Measurements from ENCODE around the gene DSCAML1.

The DSCAML1 gene

GRCh38 chr11:117720061-117720511, 76.9 kb downstream of the DSCAML1 start:
- DNase-seq (ENCODE audit: low spot score): no peak

GRCh38 chr11:117719480-117719879, 77.5 kb downstream of the DSCAML1 start:
- DNase-seq (ENCODE audit: low spot score): no peak

- DNase-seq (ENCODE audit: low spot score): no peak
These were observed 79.3 kb downstream of the DSCAML1 start for GRCh38 chr11:117717485-117718314.

- no peak for DNase-seq (ENCODE audit: low spot score)
These were observed 80.2 kb downstream of the DSCAML1 start for GRCh38 chr11:117716521-117717440.

- DNase-seq (ENCODE audit: low spot score): no peak
These were observed 81.2 kb downstream of the DSCAML1 start for GRCh38 chr11:117715801-117716200.

GRCh38 chr11:117713538-117713991, 83.5 kb downstream of the DSCAML1 start:
- no peak for DNase-seq (ENCODE audit: low spot score)

GRCh38 chr11:117712530-117712929, 84.5 kb downstream of the DSCAML1 start:
- no peak for DNase-seq (ENCODE audit: low spot score)

GRCh38 chr11:117711331-117711730, 85.7 kb downstream of the DSCAML1 start:
- DNase-seq (ENCODE audit: low spot score): no peak

- no peak for DNase-seq (ENCODE audit: low spot score)
These were observed 86.8 kb downstream of the DSCAML1 start for GRCh38 chr11:117710211-117710610.

- DNase-seq (ENCODE audit: low spot score): no peak
These were observed 90.6 kb downstream of the DSCAML1 start for GRCh38 chr11:117706322-117706814.

- no peak for DNase-seq (ENCODE audit: low spot score)
These were observed 91.2 kb downstream of the DSCAML1 start for GRCh38 chr11:117705866-117706265.

GRCh38 chr11:117704395-117705100, 92.5 kb downstream of the DSCAML1 start:
- no peak for DNase-seq (ENCODE audit: low spot score)

- DNase-seq (ENCODE audit: low spot score): no peak
These were observed 93.9 kb downstream of the DSCAML1 start for GRCh38 chr11:117702946-117703598.

- DNase-seq (ENCODE audit: low spot score): no peak
These were observed 95.2 kb downstream of the DSCAML1 start for GRCh38 chr11:117701781-117702180.

- no peak for DNase-seq (ENCODE audit: low spot score)
These were observed 96.5 kb downstream of the DSCAML1 start for GRCh38 chr11:117700551-117700950.

GRCh38 chr11:117697319-117697718, 99.7 kb downstream of the DSCAML1 start:
- DNase-seq (ENCODE audit: low spot score): no peak

GRCh38 chr11:117696540-117696939, 100.5 kb downstream of the DSCAML1 start:
- DNase-seq (ENCODE audit: low spot score): no peak

- no peak for DNase-seq (ENCODE audit: low spot score)
These were observed 103.7 kb downstream of the DSCAML1 start for GRCh38 chr11:117693344-117693743.

GRCh38 chr11:117691516-117691915, 105.5 kb downstream of the DSCAML1 start:
- DNase-seq (ENCODE audit: low spot score): no peak

- no peak for DNase-seq (ENCODE audit: low spot score)
These were observed 105.8 kb downstream of the DSCAML1 start for GRCh38 chr11:117691218-117691514.

GRCh38 chr11:117690484-117691217, 106.4 kb downstream of the DSCAML1 start:
- DNase-seq (ENCODE audit: low spot score): no peak
